GM12872 (cell line): ENCODE measurements around the gene PTPN20.

Experiments
- TF ChIP-seq, protein P1 (sequence below): IDR thresholded peaks from 3 replicates; pipeline ENCODE4 v1.5.1; 2011; ENCODE audit warnings: low read depth, mild to moderate bottlenecking, low read length, moderate library complexity; ENCODE audit not compliant: insufficient read depth

Gene PTPN20

DNA sequence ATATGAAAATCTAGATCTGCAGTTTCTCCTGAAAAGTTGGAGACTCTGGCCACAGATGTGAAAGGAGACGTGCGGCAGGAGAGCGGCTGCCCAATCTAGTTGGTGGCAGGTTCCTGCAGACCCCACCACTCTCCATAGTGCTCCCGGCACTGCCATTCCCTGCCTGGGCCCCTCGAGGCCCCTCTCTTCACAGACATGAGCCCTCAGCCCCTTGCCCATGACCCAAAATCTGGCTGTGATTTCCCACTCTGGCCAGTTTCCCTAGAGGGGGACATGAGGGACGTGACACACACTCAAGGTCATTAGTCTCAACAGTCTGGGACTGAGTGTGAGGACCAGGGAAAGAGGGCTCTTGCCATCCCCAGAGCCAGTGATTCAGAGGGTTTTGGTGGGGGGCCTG lies 138.7 kb downstream of the PTPN20 start:
- TF ChIP-seq, protein P1, sequence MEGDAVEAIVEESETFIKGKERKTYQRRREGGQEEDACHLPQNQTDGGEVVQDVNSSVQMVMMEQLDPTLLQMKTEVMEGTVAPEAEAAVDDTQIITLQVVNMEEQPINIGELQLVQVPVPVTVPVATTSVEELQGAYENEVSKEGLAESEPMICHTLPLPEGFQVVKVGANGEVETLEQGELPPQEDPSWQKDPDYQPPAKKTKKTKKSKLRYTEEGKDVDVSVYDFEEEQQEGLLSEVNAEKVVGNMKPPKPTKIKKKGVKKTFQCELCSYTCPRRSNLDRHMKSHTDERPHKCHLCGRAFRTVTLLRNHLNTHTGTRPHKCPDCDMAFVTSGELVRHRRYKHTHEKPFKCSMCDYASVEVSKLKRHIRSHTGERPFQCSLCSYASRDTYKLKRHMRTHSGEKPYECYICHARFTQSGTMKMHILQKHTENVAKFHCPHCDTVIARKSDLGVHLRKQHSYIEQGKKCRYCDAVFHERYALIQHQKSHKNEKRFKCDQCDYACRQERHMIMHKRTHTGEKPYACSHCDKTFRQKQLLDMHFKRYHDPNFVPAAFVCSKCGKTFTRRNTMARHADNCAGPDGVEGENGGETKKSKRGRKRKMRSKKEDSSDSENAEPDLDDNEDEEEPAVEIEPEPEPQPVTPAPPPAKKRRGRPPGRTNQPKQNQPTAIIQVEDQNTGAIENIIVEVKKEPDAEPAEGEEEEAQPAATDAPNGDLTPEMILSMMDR, result no peak

DNA sequence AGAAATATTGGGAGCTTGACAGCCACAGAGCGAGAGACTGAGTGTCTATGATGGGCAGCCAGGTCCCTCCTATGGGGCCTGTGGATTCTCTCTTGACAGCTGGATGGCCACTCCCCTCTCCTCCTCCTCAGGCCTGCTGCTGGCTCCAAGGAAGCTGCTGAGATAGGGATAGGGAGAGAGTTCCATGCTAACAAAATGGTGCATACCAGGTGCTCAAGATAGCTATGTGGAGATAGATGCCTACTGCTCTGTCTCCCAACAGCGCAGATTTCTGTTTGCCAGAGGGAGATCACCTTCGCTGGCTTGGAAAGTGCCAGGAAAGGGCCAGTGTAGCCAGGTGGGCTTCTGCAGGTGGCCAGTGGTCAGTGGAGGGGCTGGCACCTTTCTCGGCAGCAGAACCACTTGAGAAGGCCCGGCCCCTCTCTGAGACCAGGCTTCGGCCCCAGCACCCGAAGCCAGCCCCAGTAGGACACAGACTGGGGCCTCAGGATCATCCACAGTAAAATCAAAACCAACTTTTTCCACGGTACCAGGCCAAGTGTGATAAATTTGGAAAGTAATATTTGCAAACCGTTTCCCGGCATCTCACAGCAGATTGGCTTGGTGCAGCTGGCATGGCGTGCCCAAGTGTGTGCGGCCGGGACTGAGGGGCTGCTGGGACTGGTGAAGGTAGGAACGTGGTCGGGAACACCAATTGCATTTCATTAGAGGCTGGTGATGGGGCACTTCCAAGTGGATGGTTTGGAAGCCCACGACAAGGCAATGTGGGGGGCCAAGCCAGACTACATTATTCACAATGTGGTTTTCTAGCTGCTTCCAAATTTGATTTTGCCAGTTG lies 139.6 kb downstream of the PTPN20 start:
- TF ChIP-seq, protein P1, result no peak

DNA sequence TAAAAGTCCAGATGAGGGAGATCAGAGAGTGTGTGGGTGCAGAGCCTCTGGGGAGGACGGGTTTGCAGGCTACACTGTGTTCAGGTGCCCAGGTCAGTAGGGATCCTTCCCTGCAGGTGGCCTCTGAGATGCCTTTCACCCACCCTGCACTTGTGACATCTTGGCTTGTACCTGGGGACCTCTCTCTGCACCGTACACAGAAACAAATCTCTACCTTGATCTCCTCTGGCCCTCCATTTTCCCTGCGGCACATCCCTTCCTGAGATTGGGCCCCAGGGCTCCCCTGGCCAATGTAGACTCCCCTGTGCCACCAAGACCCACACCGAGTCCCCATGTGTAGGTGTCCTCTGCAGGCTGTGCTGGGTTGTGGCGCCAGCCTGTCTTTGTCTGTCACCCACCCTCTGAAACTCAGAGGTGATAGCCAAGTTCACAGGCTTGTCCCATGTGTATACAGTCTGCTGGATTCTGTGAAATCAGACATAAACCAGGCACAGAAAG lies 140.6 kb downstream of the PTPN20 start:
- TF ChIP-seq, protein P1, result no peak
